IMR-90 (cell line): ENCODE data around the gene COMP. TPM values are rescaled to one million over a fixed set of nuclear protein-coding genes. Genes with fewer than 3 reads are reported as not detected.

Experiments used
- ATAC-seq: fragments of 200-7000 bp; cut with Tn5 transposase; 2 replicates; pipeline ENCODE4 v1.9.1; 2020; ENCODE audit warnings: low read depth, mild to moderate bottlenecking, moderate library complexity
- BruUV-seq: library from RNA; stranded (reverse); fragments of 400-500 nt; replicated peaks from 2 replicates; lab custom pipeline; 2021; lab: Mats Ljungman, UMichigan
- CTCF ChIA-PET: fragments of 300-600 bp; formaldehyde crosslinking; extraction: SDS; loops from one replicate; lab custom pipeline; 2021; ENCODE audit warnings: antibody characterized with exemption; lab: Yijun Ruan, JAX
- POLR2A ChIA-PET: fragments of 300-600 bp; sonication (Branson Sonifier 250); formaldehyde crosslinking; loops from one replicate; lab custom pipeline; 2022; ENCODE audit warnings: antibody characterized with exemption; ENCODE audit not compliant: unreplicated experiment; lab: Charles Lee
- DNase-seq: peaks from one replicate; pipeline ENCODE4 v3.0.0; 2013
- H2AFZ ChIP-seq: replicated peaks from 2 replicates; pipeline ENCODE3; 2013; ENCODE audit warnings: low read length, mild to moderate bottlenecking; ENCODE audit not compliant: poor library complexity
- H2AK5ac ChIP-seq: 2 replicates; pipeline ENCODE4 v1.6.1; 2013; ENCODE audit warnings: low read depth, low read length, inconsistent platforms
- H2AK9ac ChIP-seq: replicated peaks from 2 replicates; pipeline ENCODE3; 2013; ENCODE audit warnings: mild to moderate bottlenecking, low read depth, low read length, moderate library complexity; ENCODE audit not compliant: poor library complexity
- H2BK120ac ChIP-seq: 2 replicates; pipeline ENCODE4 v1.6.1; 2013; ENCODE audit warnings: low read depth, low read length, inconsistent platforms
- H2BK15ac ChIP-seq: 3 replicates; pipeline ENCODE4 v1.6.1; 2013; ENCODE audit warnings: low read depth, low read length, inconsistent platforms
- H2BK20ac ChIP-seq: 2 replicates; pipeline ENCODE4 v1.6.1; 2013; ENCODE audit warnings: low read depth, mild to moderate bottlenecking, inconsistent platforms, low read length, moderate library complexity
- H2BK5ac ChIP-seq: 2 replicates; pipeline ENCODE4 v1.6.1; 2013; ENCODE audit warnings: mild to moderate bottlenecking, low read depth, low read length, inconsistent platforms; ENCODE audit not compliant: poor library complexity, severe bottlenecking
- H3K14ac ChIP-seq: replicated peaks from 2 replicates; pipeline ENCODE4 v1.6.1; 2013; ENCODE audit warnings: low read depth, low read length, inconsistent platforms
- H3K18ac ChIP-seq: 2 replicates; pipeline ENCODE4 v1.6.1; 2013; ENCODE audit warnings: low read depth, low read length, control low read depth
- H3K23ac ChIP-seq: 2 replicates; pipeline ENCODE4 v1.6.1; 2013; ENCODE audit warnings: low read depth, low read length, inconsistent platforms
- H3K27ac ChIP-seq: 2 replicates; pipeline ENCODE4 v1.5.1; 2013; ENCODE audit warnings: mild to moderate bottlenecking, control low read depth, low read length; ENCODE audit not compliant: insufficient read depth
- H3K27me3 ChIP-seq: 2 replicates; pipeline ENCODE4 v1.6.1; 2013; ENCODE audit warnings: low read length; ENCODE audit not compliant: control insufficient read depth, insufficient read depth
- H3K36me3 ChIP-seq: 2 replicates; pipeline ENCODE4 v1.6.1; 2013; ENCODE audit warnings: low read length, mixed read lengths; ENCODE audit not compliant: control insufficient read depth, insufficient read depth
- H3K4ac ChIP-seq: 2 replicates; pipeline ENCODE4 v1.6.1; 2013; ENCODE audit warnings: low read depth, low read length, inconsistent platforms
- H3K4me1 ChIP-seq: 2 replicates; pipeline ENCODE4 v1.6.1; 2013; ENCODE audit warnings: low read length, mixed read lengths; ENCODE audit not compliant: control insufficient read depth, insufficient read depth
- H3K4me2 ChIP-seq: 2 replicates; pipeline ENCODE4 v1.6.1; 2013; ENCODE audit warnings: low read depth, mild to moderate bottlenecking, control low read depth, low read length, moderate library complexity
- H3K4me3 ChIP-seq: 2 replicates; pipeline ENCODE4 v1.5.1; 2013; ENCODE audit warnings: low read depth, mild to moderate bottlenecking, control low read depth, low read length, moderate library complexity; ENCODE audit not compliant: insufficient read depth
- H3K56ac ChIP-seq: 2 replicates; pipeline ENCODE4 v1.6.1; 2013; ENCODE audit warnings: low read length, inconsistent platforms; ENCODE audit not compliant: insufficient read depth; ENCODE audit errors: extremely low read depth
- H3K79me1 ChIP-seq, 2 experiments: 2 replicates each; pipeline ENCODE4 v1.6.1; 2013; ENCODE audit warnings: low read length in 2 of 2, inconsistent platforms in 1 of 2, low read depth in 1 of 2
- H3K9ac ChIP-seq: 2 replicates; pipeline ENCODE4 v1.6.1; 2013; ENCODE audit warnings: low read depth, low read length, control low read depth
- H3K9me1 ChIP-seq: 2 replicates; pipeline ENCODE4 v1.6.1; 2013; ENCODE audit warnings: low read length, inconsistent platforms; ENCODE audit not compliant: insufficient read depth
- H3K9me3 ChIP-seq: 2 replicates; pipeline ENCODE4 v1.6.1; 2013; ENCODE audit warnings: low read length; ENCODE audit not compliant: control insufficient read depth, insufficient read depth
- H4K20me1 ChIP-seq: 2 replicates; pipeline ENCODE4 v1.6.1; 2013; ENCODE audit warnings: low read length, inconsistent platforms; ENCODE audit not compliant: insufficient read depth
- H4K5ac ChIP-seq: 2 replicates; pipeline ENCODE4 v1.6.1; 2013; ENCODE audit warnings: mild to moderate bottlenecking, low read depth, low read length, control low read depth
- H4K8ac ChIP-seq, 2 experiments: 2 replicates each; pipeline ENCODE4 v1.6.1; 2013; ENCODE audit warnings: low read depth in 2 of 2, low read length in 2 of 2, control low read depth in 1 of 2, inconsistent platforms in 1 of 2
- H4K91ac ChIP-seq: 2 replicates; pipeline ENCODE4 v1.6.1; 2013; ENCODE audit warnings: low read depth, low read length, inconsistent platforms; ENCODE audit not compliant: insufficient read depth
- MAZ ChIP-seq: IDR thresholded peaks from 2 replicates; pipeline ENCODE4 v1.6.1; 2012; ENCODE audit warnings: low read depth, mild to moderate bottlenecking, low read length, improper control_type of control experiment, moderate library complexity, borderline replicate concordance
- MXI1 ChIP-seq: IDR thresholded peaks from 2 replicates; pipeline ENCODE4 v1.6.1; 2012; ENCODE audit warnings: low read depth, mild to moderate bottlenecking, low read length, moderate library complexity, borderline replicate concordance
- RAD21 ChIP-seq: IDR thresholded peaks from 2 replicates; pipeline ENCODE4 v1.6.1; 2012; ENCODE audit warnings: low read length, improper control_type of control experiment
- WGBS, 2 experiments: methylation state at CpG; one replicate each; pipeline versions ENCODE4 v1.1.5 to v1.1.7; 2013; ENCODE audit warnings: missing lambda C conversion rate in 2 of 2; ENCODE audit not compliant: insufficient read length in 1 of 2; ENCODE audit errors: extremely low coverage in 2 of 2; 5-methylcytosine and 5-hydroxymethylcytosine counted together
- dilution Hi-C: fragments of 300-500 bp; cut with HindIII; formaldehyde crosslinking; loops from one replicate; pipeline ENCODE4 v1.14.3; 2018; ENCODE audit warnings: low sequenced_read_pairs; ENCODE audit not compliant: unreplicated experiment
- in situ Hi-C: fragments of 300-500 bp; cut with MboI; formaldehyde crosslinking; loops from 3 replicates; pipeline ENCODE4 v1.14.3; 2019; ENCODE audit warnings: low sequenced_read_pairs, inconsistent platforms, mixed read lengths
- intact Hi-C: fragments of 100-400 bp; cut with micrococcal nuclease; formaldehyde crosslinking; loops from 2 replicates; pipeline ENCODE4 v1.10.0; 2022
- polyA plus RNA-seq, 3 experiments: library from polyadenylated mRNA; depleted of rRNA; stranded (reverse); fragments of >200 nt; gene quantifications; 2 replicates each; pipeline ENCODE4 v1.2.3, GENCODE V29; 2012; ENCODE audit warnings: low replicate concordance in 1 of 3
- total RNA-seq: library from RNA; depleted of rRNA; stranded (reverse); fragments of >200 nt; gene quantifications from 2 replicates; pipeline ENCODE4 v1.2.3, GENCODE V29; 2012

The COMP gene
- total and polyA plus RNA-seq, 2 of the 4 experiments (the other 2 are of a cell fraction) = under 0.01 to 0.43 TPM

GRCh38 chr19:18803550-18804138, 12.5 kb upstream of the COMP start:
- BruUV-seq = no TSS peak
- CTCF ChIA-PET = no interaction called here
- DNase-seq (no peak), ATAC-seq (no peak)
- H3K23ac ChIP-seq = no peak overlapping the region
- H2BK120ac ChIP-seq = no peak overlapping the region
- no peak overlapping the region for H2AK9ac ChIP-seq
- intact Hi-C loops = no loop called here
- H2BK20ac ChIP-seq = no peak overlapping the region
- no peaks in the 10 kb centered on the region for H4K20me1 ChIP-seq
- H3K9ac ChIP-seq = no peak overlapping the region
- H3K9me1 ChIP-seq = no peaks in the 10 kb centered on the region
- dilution Hi-C loops = no loop called here
- in situ Hi-C loops = no loop called here
- no peak overlapping the region for H2BK15ac ChIP-seq
- no peak overlapping the region for H3K14ac ChIP-seq
- H2AFZ ChIP-seq = no peak overlapping the region
- H4K5ac ChIP-seq = no peak overlapping the region
- H3K36me3 ChIP-seq = no peaks in the 10 kb centered on the region
- H3K4me3 ChIP-seq = no peak overlapping the region
- no peak overlapping the region for H3K18ac ChIP-seq
- peaks cover 9% of the 10 kb centered on the region; the same call in 1 of the 2 replicates for H3K9me3 ChIP-seq
- 67% methylated on average over 4 of the region's 5 CpGs; no CpG with 5 or more reads in 1 of the 2 experiments for WGBS, 2 experiments
- POLR2A ChIA-PET = no interaction called here
- H2AK5ac ChIP-seq = no peak overlapping the region
- no peak overlapping the region for H4K91ac ChIP-seq
- no peak overlapping the region for H4K8ac ChIP-seq
- H3K4ac ChIP-seq = no peak overlapping the region
- no peak for TF ChIP-seq RAD21
- no peak for TF ChIP-seq MXI1
- TF ChIP-seq MAZ = no peak
- no peak overlapping the region for H3K27ac ChIP-seq
- H3K4me2 ChIP-seq = no peak overlapping the region
- H3K79me1 ChIP-seq = no peaks in the 10 kb centered on the region
- no peaks in the 10 kb centered on the region for H3K4me1 ChIP-seq
- peaks cover 27% of the 10 kb centered on the region for H3K27me3 ChIP-seq
- no peak overlapping the region for H3K56ac ChIP-seq
- no peak overlapping the region for H2BK5ac ChIP-seq
